WI38 (cell line): Measurements from ENCODE around the gene ZNF197.

Experiments
- H3K4me3 ChIP-seq: 2 replicates; pipeline ENCODE4 v1.5.1; 2011; ENCODE audit warnings: low read depth, mild to moderate bottlenecking, control low read depth, low read length
- TF ChIP-seq, protein P1 (sequence below): IDR thresholded peaks from 2 replicates; pipeline ENCODE4 v1.5.1; 2012; ENCODE audit warnings: low read depth, mild to moderate bottlenecking, control low read depth, low read length

ZNF197 gene

DNA sequence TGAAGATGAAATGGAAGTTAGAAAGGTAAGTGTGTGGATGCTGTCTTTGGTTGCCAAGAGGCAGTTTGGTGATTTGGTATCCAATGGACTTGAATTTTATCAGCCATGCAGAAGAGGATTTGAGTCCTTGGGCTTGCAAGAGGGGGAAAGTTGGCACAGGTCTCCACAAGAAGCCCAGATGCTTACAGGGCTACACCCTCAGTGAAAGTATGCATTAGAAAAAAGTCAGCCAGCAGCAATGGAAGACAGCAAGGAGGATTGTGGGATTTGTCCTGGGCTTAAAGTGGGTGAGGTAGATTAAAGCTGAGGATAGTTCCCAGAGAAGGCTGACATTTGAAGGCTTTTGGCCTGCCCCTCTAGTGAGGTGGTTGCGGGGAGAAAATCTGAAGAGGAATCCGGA lies 23.1 kb upstream of the ZNF197 start:
- no peak overlapping the region for H3K4me3 ChIP-seq
- TF ChIP-seq, protein P1, sequence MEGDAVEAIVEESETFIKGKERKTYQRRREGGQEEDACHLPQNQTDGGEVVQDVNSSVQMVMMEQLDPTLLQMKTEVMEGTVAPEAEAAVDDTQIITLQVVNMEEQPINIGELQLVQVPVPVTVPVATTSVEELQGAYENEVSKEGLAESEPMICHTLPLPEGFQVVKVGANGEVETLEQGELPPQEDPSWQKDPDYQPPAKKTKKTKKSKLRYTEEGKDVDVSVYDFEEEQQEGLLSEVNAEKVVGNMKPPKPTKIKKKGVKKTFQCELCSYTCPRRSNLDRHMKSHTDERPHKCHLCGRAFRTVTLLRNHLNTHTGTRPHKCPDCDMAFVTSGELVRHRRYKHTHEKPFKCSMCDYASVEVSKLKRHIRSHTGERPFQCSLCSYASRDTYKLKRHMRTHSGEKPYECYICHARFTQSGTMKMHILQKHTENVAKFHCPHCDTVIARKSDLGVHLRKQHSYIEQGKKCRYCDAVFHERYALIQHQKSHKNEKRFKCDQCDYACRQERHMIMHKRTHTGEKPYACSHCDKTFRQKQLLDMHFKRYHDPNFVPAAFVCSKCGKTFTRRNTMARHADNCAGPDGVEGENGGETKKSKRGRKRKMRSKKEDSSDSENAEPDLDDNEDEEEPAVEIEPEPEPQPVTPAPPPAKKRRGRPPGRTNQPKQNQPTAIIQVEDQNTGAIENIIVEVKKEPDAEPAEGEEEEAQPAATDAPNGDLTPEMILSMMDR, result no peak

- TF ChIP-seq, protein P1, result no peak
- no peak overlapping the region for H3K4me3 ChIP-seq
These were observed 12.2 kb upstream of the ZNF197 start for GRCh38 chr3:44612678-44613077.

DNA sequence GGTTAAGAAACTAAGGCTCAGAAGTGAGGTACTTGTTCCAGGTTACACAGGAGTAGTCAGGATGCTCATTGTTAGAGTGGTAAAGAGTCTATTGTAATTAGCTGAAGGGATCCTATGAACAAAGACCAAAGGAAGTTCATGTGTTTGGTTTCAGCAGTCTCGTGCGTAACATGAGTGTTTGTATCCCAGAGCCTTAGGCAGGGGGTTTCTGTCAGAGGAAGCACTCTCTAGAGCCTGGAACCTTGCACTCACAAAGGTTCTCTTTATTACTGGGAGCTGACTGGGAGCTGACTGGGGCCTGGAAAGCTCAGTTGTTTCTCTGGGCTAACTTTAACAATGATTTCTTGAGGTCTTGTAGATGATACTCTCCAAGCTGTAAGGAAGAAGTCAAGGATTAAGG lies 3.9 kb downstream of the ZNF197 start:
- no peak overlapping the region for H3K4me3 ChIP-seq
- TF ChIP-seq, protein P1, result no peak

DNA sequence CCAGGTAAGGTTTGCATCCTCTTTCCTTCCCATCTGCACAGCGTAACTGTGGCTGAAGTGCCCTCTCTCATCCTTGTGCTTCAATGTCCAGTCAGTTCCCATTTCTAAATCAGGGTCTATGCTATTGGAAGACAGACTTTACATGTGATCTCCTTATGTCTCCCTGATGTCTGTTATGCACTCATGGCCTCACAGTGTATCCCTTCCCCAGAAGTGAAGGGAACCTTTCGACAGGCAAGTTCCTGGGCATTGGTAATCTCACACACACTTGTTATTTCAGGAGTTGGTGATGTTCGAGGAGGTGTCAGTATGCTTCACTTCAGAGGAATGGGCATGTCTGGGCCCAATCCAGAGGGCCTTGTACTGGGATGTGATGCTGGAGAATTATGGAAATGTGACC lies 7.4 kb downstream of the ZNF197 start:
- TF ChIP-seq, protein P1, result no peak

GRCh38 chr3:44642337-44642736 lies 17.5 kb downstream of the ZNF197 start:
- H3K4me3 ChIP-seq, result no peak overlapping the region
- TF ChIP-seq, protein P1, result no peak

More for the DNA sequence above, 7.4 kb downstream of the ZNF197 start:
- no peak overlapping the region for H3K4me3 ChIP-seq

GRCh38 chr3:44643024-44643423 lies 18.2 kb downstream of the ZNF197 start:
- TF ChIP-seq, protein P1, result no peak
- H3K4me3 ChIP-seq, result no peak overlapping the region

DNA sequence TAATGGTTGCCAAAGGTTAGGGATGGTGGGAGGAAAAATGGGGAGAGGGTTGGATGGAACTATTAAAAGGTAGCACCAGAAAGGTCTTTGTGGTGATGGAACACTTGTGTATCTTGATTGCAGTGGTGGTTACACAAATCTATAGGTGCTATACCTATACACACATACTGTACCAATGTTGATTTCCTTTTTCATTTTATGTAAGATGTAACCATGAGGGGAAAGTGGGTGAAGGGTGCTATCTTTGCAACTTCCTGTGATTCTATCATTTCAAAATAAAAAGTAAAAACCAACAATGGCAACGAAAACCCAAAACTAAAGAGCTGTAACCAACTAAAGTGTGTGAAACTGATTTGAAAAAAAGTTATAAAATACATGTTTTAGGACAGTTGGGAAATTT lies 22.9 kb downstream of the ZNF197 start:
- H3K4me3 ChIP-seq, result no peak overlapping the region
- TF ChIP-seq, protein P1, result no peak
